ENCODE data around the gene THSD8. TPM values are rescaled to one million over a fixed set of nuclear protein-coding genes. Genes with fewer than 3 reads are reported as not detected.

The THSD8 gene
- total and polyA plus RNA-seq, 11 donors, result 0.35 to 6.8 (median 2.2) TPM; not detected in 2

DNA sequence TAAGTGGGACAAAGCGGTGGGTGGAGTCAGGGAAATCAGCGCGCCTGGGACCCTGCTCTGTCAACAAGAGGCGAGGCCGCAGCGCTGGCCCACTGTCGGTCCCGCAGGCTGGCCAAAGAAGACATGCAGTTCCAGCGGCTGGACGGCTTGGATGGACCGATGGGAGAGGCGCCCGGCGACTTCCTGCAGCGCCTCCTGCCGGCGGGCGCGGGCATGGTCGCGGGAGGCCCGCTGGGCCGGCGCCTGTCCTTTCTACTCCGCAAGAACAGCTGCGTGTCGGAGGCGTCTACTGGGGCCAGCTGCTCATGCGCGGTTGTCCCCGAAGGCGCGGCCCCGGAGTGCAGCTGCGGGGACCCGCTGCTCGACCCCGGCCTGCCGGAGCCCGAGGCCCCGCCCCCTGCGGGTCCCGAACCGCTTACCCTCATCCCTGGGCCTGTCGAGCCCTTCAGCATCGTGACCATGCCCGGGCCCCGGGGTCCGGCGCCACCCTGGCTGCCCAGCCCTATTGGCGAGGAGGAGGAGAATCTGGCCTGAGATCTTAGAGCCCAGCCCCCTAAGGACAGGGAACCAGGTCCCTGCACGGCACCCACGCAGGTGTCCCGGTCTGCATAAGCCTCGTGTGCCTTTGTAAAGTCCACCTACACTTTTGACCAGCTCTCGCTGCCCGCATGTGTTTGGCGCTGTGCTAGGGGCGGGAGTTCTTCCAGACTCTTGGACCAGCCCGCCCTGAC, 44.2 kb upstream of the THSD8 start:
- Histone ChIP-seq H3K27ac (peak overlapping the region in 9 of 12 donors; percentile 3 to 72 (median 48)), H3K9me3 (no peaks in the 10 kb centered on the region), H3K4me1 (peaks cover 0 to 24% (median 15%) of the 10 kb centered on the region in 12 donors), H3K36me3 (peaks cover 0 to 9% (median 0%) of the 10 kb centered on the region in 9 donors), H3K4me3 (peak overlapping the region in 9 of 12 donors; percentile 16 to 53 (median 40)), H3K27me3 (peaks cover 0 to 4% (median 0%) of the 10 kb centered on the region in 9 donors)
- ATAC-seq (peak; percentile 33 to 83 (median 76)), DNase-seq (peak; percentile 66 to 85 (median 76))
- TF ChIP-seq, protein P1, sequence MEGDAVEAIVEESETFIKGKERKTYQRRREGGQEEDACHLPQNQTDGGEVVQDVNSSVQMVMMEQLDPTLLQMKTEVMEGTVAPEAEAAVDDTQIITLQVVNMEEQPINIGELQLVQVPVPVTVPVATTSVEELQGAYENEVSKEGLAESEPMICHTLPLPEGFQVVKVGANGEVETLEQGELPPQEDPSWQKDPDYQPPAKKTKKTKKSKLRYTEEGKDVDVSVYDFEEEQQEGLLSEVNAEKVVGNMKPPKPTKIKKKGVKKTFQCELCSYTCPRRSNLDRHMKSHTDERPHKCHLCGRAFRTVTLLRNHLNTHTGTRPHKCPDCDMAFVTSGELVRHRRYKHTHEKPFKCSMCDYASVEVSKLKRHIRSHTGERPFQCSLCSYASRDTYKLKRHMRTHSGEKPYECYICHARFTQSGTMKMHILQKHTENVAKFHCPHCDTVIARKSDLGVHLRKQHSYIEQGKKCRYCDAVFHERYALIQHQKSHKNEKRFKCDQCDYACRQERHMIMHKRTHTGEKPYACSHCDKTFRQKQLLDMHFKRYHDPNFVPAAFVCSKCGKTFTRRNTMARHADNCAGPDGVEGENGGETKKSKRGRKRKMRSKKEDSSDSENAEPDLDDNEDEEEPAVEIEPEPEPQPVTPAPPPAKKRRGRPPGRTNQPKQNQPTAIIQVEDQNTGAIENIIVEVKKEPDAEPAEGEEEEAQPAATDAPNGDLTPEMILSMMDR (IDR thresholded peaks at IDR 0.05), result peak; percentile 78 to 98 (median 92)
- no peak for TF ChIP-seq POLR2A (IDR thresholded peaks at IDR 0.05)
- intact Hi-C loops (cut with DNase I), result loop anchor here in 3 of 10 donors (2.0 to 5.0 kb wide), 3 partner anchors 40 to 90 kb away; no protein-coding TSS in a partner anchor
- 6 to 13% (median 10%) methylated on average over 25 to 60 of the region's 60 CpGs for WGBS, 4 donors

DNA sequence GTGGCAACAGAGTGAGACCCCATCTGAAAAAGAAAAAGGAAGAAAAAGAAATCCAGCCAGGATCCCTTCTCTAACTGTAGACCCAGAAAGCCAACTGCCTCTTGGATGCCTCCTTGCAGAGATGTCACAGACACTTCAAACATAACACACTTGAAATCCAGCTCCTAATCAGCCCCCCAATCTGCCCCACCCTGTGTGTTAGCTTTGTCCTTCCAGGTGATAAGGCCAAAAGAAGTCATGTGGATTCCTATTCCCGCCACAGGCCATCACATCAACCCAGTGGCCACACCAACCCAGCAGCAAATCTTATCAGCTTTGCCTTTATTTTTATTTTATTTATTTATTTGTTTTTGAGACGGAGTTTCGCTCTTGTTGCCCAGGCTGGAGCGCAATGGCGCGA, 42.2 kb upstream of the THSD8 start:
- no peak for DNase-seq
- Histone ChIP-seq H3K27ac (no peak overlapping the region), H3K36me3 (peaks cover 0 to 24% (median 12%) of the 10 kb centered on the region in 9 donors), H3K4me1 (peaks cover 0 to 34% (median 15%) of the 10 kb centered on the region in 12 donors), H3K27me3 (no peaks in the 10 kb centered on the region), H3K9me3 (no peaks in the 10 kb centered on the region), H3K4me3 (no peak overlapping the region)
- intact Hi-C loops (cut with DNase I), result loop anchor here in 8 of 10 donors (1.0 to 5.0 kb wide), 6 partner anchors 38 to 88 kb away; no protein-coding TSS in a partner anchor
- no peak for ATAC-seq
- TF ChIP-seq POLR2A (IDR thresholded peaks at IDR 0.05), result no peak
- TF ChIP-seq, protein P1 (IDR thresholded peaks at IDR 0.05), result no peak
- WGBS, 4 donors, result 85 to 89% (median 88%) methylated on average over 6 of the region's 6 CpGs

DNA sequence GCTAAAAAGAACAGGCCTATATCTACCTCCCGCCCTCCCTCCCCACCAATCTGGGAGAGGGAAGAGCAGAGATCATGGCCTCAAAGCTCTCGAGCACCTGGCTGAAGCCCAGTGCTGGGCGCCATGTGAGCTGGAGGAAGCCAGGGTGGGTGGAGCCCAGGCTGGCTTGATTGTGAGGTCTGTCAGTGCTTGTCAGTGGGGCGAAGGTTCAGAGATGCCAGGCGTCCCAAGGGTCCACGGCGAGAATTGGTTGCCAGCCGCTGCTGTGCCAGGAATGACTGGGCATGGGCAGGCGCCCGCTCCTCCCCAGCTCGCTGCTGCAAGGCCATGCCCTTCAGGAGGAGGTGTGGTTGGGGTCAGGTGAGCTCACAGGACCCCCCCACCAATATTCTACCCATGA, 38.8 kb upstream of the THSD8 start:
- Histone ChIP-seq H3K4me1 (peaks cover 0 to 29% (median 9%) of the 10 kb centered on the region in 12 donors), H3K9me3 (no peaks in the 10 kb centered on the region), H3K4me3 (peak overlapping the region in 1 of 12 donors; percentile 14), H3K27ac (peak overlapping the region in 11 of 12 donors; percentile 45 to 94 (median 79)), H3K36me3 (peaks cover 0 to 48% (median 34%) of the 10 kb centered on the region in 9 donors), H3K27me3 (no peaks in the 10 kb centered on the region)
- ATAC-seq (peak; percentile 82 to 90 (median 88)), DNase-seq (peak in 4 of 5 donors; percentile 68 to 89 (median 82))
- TF ChIP-seq, protein P1 (IDR thresholded peaks at IDR 0.05), result no peak
- no peak for TF ChIP-seq POLR2A (IDR thresholded peaks at IDR 0.05)
- 56 to 66% (median 63%) methylated on average over 8 to 11 of the region's 11 CpGs for WGBS, 4 donors
- intact Hi-C loops (cut with DNase I), result loop anchor here in 8 of 10 donors (5.0 kb wide), 2 partner anchors 34 to 84 kb away; no protein-coding TSS in a partner anchor

DNA sequence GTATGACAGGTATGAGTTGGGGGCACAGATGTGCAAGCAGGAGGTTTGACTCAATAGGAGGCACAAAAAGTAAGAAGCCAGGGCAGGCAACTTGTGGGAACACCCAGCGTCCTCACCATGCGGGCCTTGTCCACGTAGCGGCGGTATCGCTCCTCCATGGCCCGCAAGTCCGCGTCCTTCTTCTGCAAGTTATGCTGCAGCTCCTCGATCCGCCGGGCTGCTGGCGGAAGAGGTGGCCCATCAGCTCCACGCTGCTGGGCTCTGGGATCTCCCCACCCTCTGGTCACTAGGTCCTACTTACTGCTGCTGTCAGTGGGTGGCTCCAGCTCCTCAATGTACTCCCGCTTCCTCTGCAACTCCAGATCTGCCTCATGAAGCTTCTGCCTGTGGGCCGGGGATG, 37.2 kb upstream of the THSD8 start:
- H3K4me1 ChIP-seq, result peaks cover 0 to 29% (median 9%) of the 10 kb centered on the region in 12 donors
- intact Hi-C loops (cut with DNase I), result loop anchor here in 9 of 10 donors (5.0 kb wide), 3 partner anchors 33 to 83 kb away; partner anchors contain the start of genes PRDX2 (in 1 of the 9) and THSD8 (in 1 of the 9)
- no peak for DNase-seq
- H3K27me3 ChIP-seq, result no peaks in the 10 kb centered on the region
- peak overlapping the region in 2 of 12 donors; percentile 61 to 74 for H3K27ac ChIP-seq
- H3K9me3 ChIP-seq, result no peaks in the 10 kb centered on the region
- TF ChIP-seq POLR2A (IDR thresholded peaks at IDR 0.05), result no peak
- TF ChIP-seq, protein P1 (IDR thresholded peaks at IDR 0.05), result no peak
- H3K4me3 ChIP-seq, result no peak overlapping the region
- ATAC-seq, result no peak
- 95 to 99% (median 97%) methylated on average over 10 to 16 of the region's 16 CpGs for WGBS, 4 donors
- peaks cover 0 to 56% (median 36%) of the 10 kb centered on the region in 9 donors for H3K36me3 ChIP-seq
